ENCODE measurements around the gene NTRK3. TPM values are rescaled to one million over a fixed set of nuclear protein-coding genes. Genes with fewer than 3 reads are reported as not detected.

NTRK3 gene
- total RNA-seq, 1 experiment from 2014 or later = not detected

GRCh38 chr15:88120026-88120425 is 136.5 kb downstream of the NTRK3 start:
- CTCF ChIA-PET = no interaction called here
- Mint-ChIP-seq H3K27ac (ENCODE audit: unreplicated experiment) (no peak overlapping the region), H3K4me1 (ENCODE audit: low read depth, unreplicated experiment) (no peaks in the 10 kb centered on the region), H3K36me3 (ENCODE audit: insufficient read depth, unreplicated experiment) (no peaks in the 10 kb centered on the region), H3K27me3 (ENCODE audit: unreplicated experiment) (peaks cover 71% of the 10 kb centered on the region), H3K9me3 (ENCODE audit: low read depth, unreplicated experiment) (no peaks in the 10 kb centered on the region), H3K4me3 (ENCODE audit: low read depth, unreplicated experiment) (no peak overlapping the region)
- no TSS peak for BruUV-seq (replicated peaks)
- no peak for TF ChIP-seq CTCF (IDR thresholded peaks at IDR 0.05; ENCODE audit: unreplicated experiment)
- no peak for DNase-seq
- intact Hi-C loops (cut with micrococcal nuclease; ENCODE audit: unreplicated experiment) = no loop called here

GRCh38 chr15:88118741-88119140 is 137.8 kb downstream of the NTRK3 start:
- no peaks in the 10 kb centered on the region for H3K4me1 Mint-ChIP-seq (ENCODE audit: low read depth, unreplicated experiment)
- no peak for TF ChIP-seq CTCF (IDR thresholded peaks at IDR 0.05; ENCODE audit: unreplicated experiment)
- no peak for DNase-seq
- intact Hi-C loops (cut with micrococcal nuclease; ENCODE audit: unreplicated experiment) = no loop called here
- peaks cover 68% of the 10 kb centered on the region for H3K27me3 Mint-ChIP-seq (ENCODE audit: unreplicated experiment)
- H3K9me3 Mint-ChIP-seq (ENCODE audit: low read depth, unreplicated experiment) = no peaks in the 10 kb centered on the region
- no peak overlapping the region for H3K27ac Mint-ChIP-seq (ENCODE audit: unreplicated experiment)
- no peak overlapping the region for H3K4me3 Mint-ChIP-seq (ENCODE audit: low read depth, unreplicated experiment)
- BruUV-seq (replicated peaks) = no TSS peak
- no peaks in the 10 kb centered on the region for H3K36me3 Mint-ChIP-seq (ENCODE audit: insufficient read depth, unreplicated experiment)
- CTCF ChIA-PET = no interaction called here

- Mint-ChIP-seq H3K27me3 (ENCODE audit: unreplicated experiment) (peaks cover 61% of the 10 kb centered on the region), H3K27ac (ENCODE audit: unreplicated experiment) (no peak overlapping the region), H3K9me3 (ENCODE audit: low read depth, unreplicated experiment) (no peaks in the 10 kb centered on the region), H3K36me3 (ENCODE audit: insufficient read depth, unreplicated experiment) (no peaks in the 10 kb centered on the region), H3K4me3 (ENCODE audit: low read depth, unreplicated experiment) (no peak overlapping the region), H3K4me1 (ENCODE audit: low read depth, unreplicated experiment) (no peaks in the 10 kb centered on the region)
- CTCF ChIA-PET = no interaction called here
- TF ChIP-seq CTCF (IDR thresholded peaks at IDR 0.05; ENCODE audit: unreplicated experiment) = no peak
- intact Hi-C loops (cut with micrococcal nuclease; ENCODE audit: unreplicated experiment) = no loop called here
- no peak for DNase-seq
- no TSS peak for BruUV-seq (replicated peaks)
These were observed 138.5 kb downstream of the NTRK3 start for GRCh38 chr15:88118035-88118434.

- H3K27ac Mint-ChIP-seq (ENCODE audit: unreplicated experiment) = no peak overlapping the region
- no peak for DNase-seq
- no peaks in the 10 kb centered on the region for H3K4me1 Mint-ChIP-seq (ENCODE audit: low read depth, unreplicated experiment)
- BruUV-seq (replicated peaks) = no TSS peak
- no peak overlapping the region for H3K4me3 Mint-ChIP-seq (ENCODE audit: low read depth, unreplicated experiment)
- CTCF ChIA-PET = no interaction called here
- no peaks in the 10 kb centered on the region for H3K9me3 Mint-ChIP-seq (ENCODE audit: low read depth, unreplicated experiment)
- no peaks in the 10 kb centered on the region for H3K36me3 Mint-ChIP-seq (ENCODE audit: insufficient read depth, unreplicated experiment)
- TF ChIP-seq CTCF (IDR thresholded peaks at IDR 0.05; ENCODE audit: unreplicated experiment) = no peak
- intact Hi-C loops (cut with micrococcal nuclease; ENCODE audit: unreplicated experiment) = no loop called here
- H3K27me3 Mint-ChIP-seq (ENCODE audit: unreplicated experiment) = peaks cover 55% of the 10 kb centered on the region
These were observed 140.9 kb downstream of the NTRK3 start for GRCh38 chr15:88115486-88116152.
